ENCODE measurements around the gene RNF207.
A peak's percentile ranks its signal among the peaks of the same experiment; 100 is the strongest.

The RNF207 gene

DNA sequence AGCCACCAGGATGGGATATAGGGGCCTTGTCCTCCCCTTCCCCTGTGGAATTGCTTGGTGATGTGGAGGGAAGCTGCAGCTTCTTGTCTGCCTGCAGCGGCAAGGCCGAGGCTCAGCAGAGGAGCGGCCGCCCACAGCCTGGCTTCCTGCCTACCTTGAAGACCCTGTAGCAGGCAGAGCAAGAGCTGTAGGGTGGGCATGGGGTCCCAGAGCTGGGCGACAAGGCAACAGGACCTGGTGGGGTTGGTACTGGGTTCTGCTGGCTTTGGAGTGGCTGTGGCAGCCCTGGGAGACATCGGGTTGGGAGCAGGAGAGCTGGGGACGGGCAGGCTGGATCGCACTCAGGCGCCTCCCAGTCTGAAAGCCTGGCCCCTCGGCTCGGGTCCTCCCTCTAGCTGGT, 60.7 kb downstream of the RNF207 start:
- Histone ChIP-seq H3K27me3 (ENCODE audit: control insufficient read depth in 3 of 3, insufficient read depth in 3 of 3, low read depth in 1 of 3, low read length in 3 of 3) (no peaks in the 10 kb centered on the region), H3K4me2 (ENCODE audit: insufficient read depth, low read length, poor library complexity, severe bottlenecking) (no peak overlapping the region), H2BK12ac (ENCODE audit: low read length) (no peak overlapping the region), H3K79me1 (ENCODE audit: low read depth, low read length) (peaks cover 2% of the 10 kb centered on the region), H3K4me1 (ENCODE audit: control insufficient read depth in 2 of 2, insufficient read depth in 1 of 2, low read depth in 1 of 2, low read length in 2 of 2) (peaks cover 22 to 41% of the 10 kb centered on the region in 2 donors), H3K9me3 (replicated peaks in 1 of 2; ENCODE audit: control insufficient read depth in 2 of 2, insufficient read depth in 1 of 2, low read depth in 1 of 2, low read length in 2 of 2) (no peaks in the 10 kb centered on the region), H2BK5ac (ENCODE audit: low read length) (no peak overlapping the region), H3K9ac (ENCODE audit: low read depth, low read length, poor library complexity) (no peak overlapping the region), H4K8ac (ENCODE audit: low read depth, low read length) (no peak overlapping the region), H3K18ac (ENCODE audit: low read length) (no peak overlapping the region), H3K4ac (ENCODE audit: low read length) (no peak overlapping the region), H2AFZ (ENCODE audit: low read length) (no peak overlapping the region), H3K36me3 (replicated peaks in 1 of 2; ENCODE audit: control insufficient read depth in 2 of 2, insufficient read depth in 2 of 2, low read length in 2 of 2) (peaks cover 7 to 12% of the 10 kb centered on the region in 2 donors), H2BK15ac (ENCODE audit: low read length) (no peak overlapping the region), H3K14ac (ENCODE audit: low read length) (no peak overlapping the region), H2AK5ac (ENCODE audit: low read depth, low read length) (no peak overlapping the region), H3K27ac (replicated peaks; ENCODE audit: low read length) (no peak overlapping the region), H3K4me3 (ENCODE audit: low read length in 2 of 2) (no peak overlapping the region), H2BK120ac (ENCODE audit: low read depth, low read length) (no peak overlapping the region), H3K23ac (ENCODE audit: low read depth, low read length, poor library complexity) (no peak overlapping the region), H4K91ac (ENCODE audit: low read depth, low read length, poor library complexity) (no peak overlapping the region)
- DNase-seq (ENCODE audit: low spot score) = no peak
- WGBS, 2 donors (ENCODE audit: extremely low coverage in 2 of 2, insufficient read length in 2 of 2, insufficient replicate concordance in 1 of 2) = no CpG with 5 or more reads among the region's 11 CpGs

DNA sequence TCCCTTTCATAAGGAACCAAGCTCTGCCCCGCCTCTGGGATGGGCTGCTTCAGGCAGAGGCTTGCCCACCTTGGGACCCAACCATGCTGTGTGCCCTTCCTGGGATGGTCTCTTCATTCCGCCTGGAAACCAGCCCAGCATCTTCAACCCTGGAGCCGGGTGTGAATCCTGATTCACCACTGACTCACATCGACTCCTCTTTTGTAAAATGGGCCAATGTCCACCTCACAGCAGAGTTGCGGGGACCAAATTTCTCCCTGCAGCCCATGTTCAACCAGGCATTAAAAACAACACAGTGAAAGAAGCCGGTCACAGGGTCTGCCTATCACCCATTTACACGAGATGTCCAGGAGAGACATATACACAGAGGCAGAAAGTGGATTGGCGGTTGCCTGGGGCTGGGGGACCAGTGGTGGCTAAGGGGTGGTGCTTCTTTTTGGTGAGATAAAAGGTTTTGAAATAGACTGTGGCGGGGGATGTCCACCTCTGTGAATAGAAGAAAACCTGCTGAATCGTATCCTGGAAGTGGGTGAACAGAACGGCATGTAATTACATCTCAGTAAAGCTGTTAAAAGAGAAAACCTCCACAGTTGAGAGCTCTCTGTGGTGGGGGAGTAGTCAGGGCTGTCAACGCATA, 61.9 kb downstream of the RNF207 start:
- no peak overlapping the region for H4K91ac ChIP-seq (ENCODE audit: low read depth, low read length, poor library complexity)
- no CpG with 5 or more reads among the region's 12 CpGs for WGBS, 2 donors (ENCODE audit: extremely low coverage in 2 of 2, insufficient read length in 2 of 2, insufficient replicate concordance in 1 of 2)
- H3K4ac ChIP-seq (ENCODE audit: low read length) = no peak overlapping the region
- H3K27ac ChIP-seq (replicated peaks; ENCODE audit: low read length) = no peak overlapping the region
- no peak overlapping the region for H2BK120ac ChIP-seq (ENCODE audit: low read depth, low read length)
- no peak overlapping the region for H3K4me2 ChIP-seq (ENCODE audit: insufficient read depth, low read length, poor library complexity, severe bottlenecking)
- no peak overlapping the region for H3K23ac ChIP-seq (ENCODE audit: low read depth, low read length, poor library complexity)
- H3K79me1 ChIP-seq (ENCODE audit: low read depth, low read length) = peaks cover 2% of the 10 kb centered on the region
- H3K18ac ChIP-seq (ENCODE audit: low read length) = no peak overlapping the region
- H3K36me3 ChIP-seq (replicated peaks in 1 of 2; ENCODE audit: control insufficient read depth in 2 of 2, insufficient read depth in 2 of 2, low read length in 2 of 2) = peaks cover 7 to 20% of the 10 kb centered on the region in 2 donors
- no peak overlapping the region for H4K8ac ChIP-seq (ENCODE audit: low read depth, low read length)
- H2AK5ac ChIP-seq (ENCODE audit: low read depth, low read length) = no peak overlapping the region
- no peak for DNase-seq (ENCODE audit: low spot score)
- no peak overlapping the region for H2BK5ac ChIP-seq (ENCODE audit: low read length)
- H2BK12ac ChIP-seq (ENCODE audit: low read length) = no peak overlapping the region
- H3K27me3 ChIP-seq (ENCODE audit: control insufficient read depth in 3 of 3, insufficient read depth in 3 of 3, low read depth in 1 of 3, low read length in 3 of 3) = no peaks in the 10 kb centered on the region
- H2BK15ac ChIP-seq (ENCODE audit: low read length) = no peak overlapping the region
- no peak overlapping the region for H3K4me3 ChIP-seq (ENCODE audit: low read length in 2 of 2)
- no peak overlapping the region for H3K14ac ChIP-seq (ENCODE audit: low read length)
- peaks cover 24 to 44% of the 10 kb centered on the region in 2 donors for H3K4me1 ChIP-seq (ENCODE audit: control insufficient read depth in 2 of 2, insufficient read depth in 1 of 2, low read depth in 1 of 2, low read length in 2 of 2)
- H2AFZ ChIP-seq (ENCODE audit: low read length) = no peak overlapping the region
- no peaks in the 10 kb centered on the region for H3K9me3 ChIP-seq (replicated peaks in 1 of 2; ENCODE audit: control insufficient read depth in 2 of 2, insufficient read depth in 1 of 2, low read depth in 1 of 2, low read length in 2 of 2)
- no peak overlapping the region for H3K9ac ChIP-seq (ENCODE audit: low read depth, low read length, poor library complexity)

DNA sequence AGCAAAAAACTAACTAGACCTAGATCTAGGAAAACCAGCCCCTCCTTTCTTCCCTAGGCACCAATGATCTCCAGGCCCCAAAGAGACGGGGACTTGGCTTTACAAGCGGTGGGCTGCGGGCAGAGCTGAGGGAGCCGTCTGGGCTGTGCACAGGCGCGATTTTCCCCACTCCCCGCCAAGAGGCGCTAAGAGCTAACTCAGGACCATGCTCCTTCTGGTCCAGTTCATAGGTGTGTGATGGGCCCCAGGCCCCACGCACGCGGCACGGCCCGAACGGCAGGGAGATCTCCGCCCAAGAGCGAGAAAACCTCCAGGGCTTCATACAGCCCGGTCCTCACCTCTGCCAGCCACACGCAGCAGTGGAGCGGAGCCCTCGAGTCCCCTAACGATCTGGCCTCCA, 62.5 kb downstream of the RNF207 start:
- Histone ChIP-seq H3K9me3 (replicated peaks in 1 of 2; ENCODE audit: control insufficient read depth in 2 of 2, insufficient read depth in 1 of 2, low read depth in 1 of 2, low read length in 2 of 2) (no peaks in the 10 kb centered on the region), H3K27ac (replicated peaks; ENCODE audit: low read length) (no peak overlapping the region), H3K23ac (ENCODE audit: low read depth, low read length, poor library complexity) (no peak overlapping the region), H2BK5ac (ENCODE audit: low read length) (peak overlapping the region; percentile 15), H3K4me1 (ENCODE audit: control insufficient read depth in 2 of 2, insufficient read depth in 1 of 2, low read depth in 1 of 2, low read length in 2 of 2) (peaks cover 28 to 47% of the 10 kb centered on the region in 2 donors), H3K36me3 (replicated peaks in 1 of 2; ENCODE audit: control insufficient read depth in 2 of 2, insufficient read depth in 2 of 2, low read length in 2 of 2) (peaks cover 7 to 20% of the 10 kb centered on the region in 2 donors), H3K14ac (ENCODE audit: low read length) (no peak overlapping the region), H3K79me1 (ENCODE audit: low read depth, low read length) (peaks cover 2% of the 10 kb centered on the region), H2BK15ac (ENCODE audit: low read length) (no peak overlapping the region), H3K4me2 (ENCODE audit: insufficient read depth, low read length, poor library complexity, severe bottlenecking) (no peak overlapping the region), H3K4me3 (ENCODE audit: low read length in 2 of 2) (no peak overlapping the region), H3K27me3 (ENCODE audit: control insufficient read depth in 3 of 3, insufficient read depth in 3 of 3, low read depth in 1 of 3, low read length in 3 of 3) (no peaks in the 10 kb centered on the region), H2BK120ac (ENCODE audit: low read depth, low read length) (no peak overlapping the region), H4K8ac (ENCODE audit: low read depth, low read length) (no peak overlapping the region), H3K9ac (ENCODE audit: low read depth, low read length, poor library complexity) (no peak overlapping the region), H3K18ac (ENCODE audit: low read length) (no peak overlapping the region), H2AK5ac (ENCODE audit: low read depth, low read length) (no peak overlapping the region), H3K4ac (ENCODE audit: low read length) (no peak overlapping the region), H2BK12ac (ENCODE audit: low read length) (no peak overlapping the region), H2AFZ (ENCODE audit: low read length) (no peak overlapping the region), H4K91ac (ENCODE audit: low read depth, low read length, poor library complexity) (no peak overlapping the region)
- no peak for DNase-seq (ENCODE audit: low spot score)
- no CpG with 5 or more reads among the region's 21 CpGs for WGBS, 2 donors (ENCODE audit: extremely low coverage in 2 of 2, insufficient read length in 2 of 2, insufficient replicate concordance in 1 of 2)

DNA sequence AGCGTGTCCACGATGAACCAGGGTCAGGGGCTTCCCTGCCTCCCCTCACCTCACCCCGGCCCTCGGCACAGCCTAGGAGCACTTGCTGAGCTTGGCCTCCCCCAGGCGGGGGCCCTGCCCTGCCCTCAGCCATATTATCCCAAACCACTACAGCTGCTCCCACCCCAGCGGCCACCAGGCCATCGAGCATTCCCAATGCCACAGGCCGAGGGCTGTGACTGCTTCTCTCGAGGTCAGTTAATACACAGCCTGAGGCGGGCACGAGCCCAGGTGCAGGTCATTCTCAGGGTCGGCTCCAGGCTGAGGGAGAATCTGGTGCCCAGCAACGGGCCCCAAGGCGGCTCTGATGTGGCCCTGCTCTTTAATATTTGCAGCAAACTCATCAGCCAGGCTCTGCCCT, 63.4 kb downstream of the RNF207 start:
- Histone ChIP-seq H3K36me3 (replicated peaks in 1 of 2; ENCODE audit: control insufficient read depth in 2 of 2, insufficient read depth in 2 of 2, low read length in 2 of 2) (peaks cover 5 to 19% of the 10 kb centered on the region in 2 donors), H3K23ac (ENCODE audit: low read depth, low read length, poor library complexity) (peak overlapping the region; percentile 56), H3K18ac (ENCODE audit: low read length) (peak overlapping the region; percentile 77), H2BK120ac (ENCODE audit: low read depth, low read length) (no peak overlapping the region), H3K9ac (ENCODE audit: low read depth, low read length, poor library complexity) (no peak overlapping the region), H3K79me1 (ENCODE audit: low read depth, low read length) (peaks cover 2% of the 10 kb centered on the region), H3K27me3 (ENCODE audit: control insufficient read depth in 3 of 3, insufficient read depth in 3 of 3, low read depth in 1 of 3, low read length in 3 of 3) (no peaks in the 10 kb centered on the region), H2AK5ac (ENCODE audit: low read depth, low read length) (peak overlapping the region; percentile 89), H3K14ac (ENCODE audit: low read length) (no peak overlapping the region), H3K4me2 (ENCODE audit: insufficient read depth, low read length, poor library complexity, severe bottlenecking) (no peak overlapping the region), H2AFZ (ENCODE audit: low read length) (no peak overlapping the region), H2BK12ac (ENCODE audit: low read length) (no peak overlapping the region), H4K8ac (ENCODE audit: low read depth, low read length) (no peak overlapping the region), H4K91ac (ENCODE audit: low read depth, low read length, poor library complexity) (no peak overlapping the region), H3K9me3 (replicated peaks in 1 of 2; ENCODE audit: control insufficient read depth in 2 of 2, insufficient read depth in 1 of 2, low read depth in 1 of 2, low read length in 2 of 2) (no peaks in the 10 kb centered on the region), H3K4me1 (ENCODE audit: control insufficient read depth in 2 of 2, insufficient read depth in 1 of 2, low read depth in 1 of 2, low read length in 2 of 2) (peaks cover 28 to 53% of the 10 kb centered on the region in 2 donors), H2BK5ac (ENCODE audit: low read length) (peak overlapping the region; percentile 15), H3K4me3 (ENCODE audit: low read length in 2 of 2) (no peak overlapping the region), H3K4ac (ENCODE audit: low read length) (peak overlapping the region; percentile 28), H2BK15ac (ENCODE audit: low read length) (peak overlapping the region; percentile 76), H3K27ac (replicated peaks; ENCODE audit: low read length) (no peak overlapping the region)
- no CpG with 5 or more reads among the region's 14 CpGs for WGBS, 2 donors (ENCODE audit: extremely low coverage in 2 of 2, insufficient read length in 2 of 2, insufficient replicate concordance in 1 of 2)
- DNase-seq (ENCODE audit: low spot score) = no peak

All from neuronal stem cell (in vitro differentiated cells).